Stimulated activated CD4-positive, alpha-beta T cell treated with anti-CD3 and anti-CD28 coated beads, Interleukin-4, amount 100 ng/mL, for 4 hours (primary cell): ENCODE measurements around the gene XYLT1.
A peak's percentile ranks its signal among the peaks of the same experiment; 100 is the strongest.
"Not testable (repeated sequence)": the region's sequence is repeated elsewhere in the genome, so short reads cannot be mapped to it uniquely, and the experiment has no call there.

ENCODE experiments used
- DNase-seq, 2 experiments: peaks; one replicate each; pipeline ENCODE4 v3.0.0-alpha.2; 2020

Gene XYLT1, protein sequence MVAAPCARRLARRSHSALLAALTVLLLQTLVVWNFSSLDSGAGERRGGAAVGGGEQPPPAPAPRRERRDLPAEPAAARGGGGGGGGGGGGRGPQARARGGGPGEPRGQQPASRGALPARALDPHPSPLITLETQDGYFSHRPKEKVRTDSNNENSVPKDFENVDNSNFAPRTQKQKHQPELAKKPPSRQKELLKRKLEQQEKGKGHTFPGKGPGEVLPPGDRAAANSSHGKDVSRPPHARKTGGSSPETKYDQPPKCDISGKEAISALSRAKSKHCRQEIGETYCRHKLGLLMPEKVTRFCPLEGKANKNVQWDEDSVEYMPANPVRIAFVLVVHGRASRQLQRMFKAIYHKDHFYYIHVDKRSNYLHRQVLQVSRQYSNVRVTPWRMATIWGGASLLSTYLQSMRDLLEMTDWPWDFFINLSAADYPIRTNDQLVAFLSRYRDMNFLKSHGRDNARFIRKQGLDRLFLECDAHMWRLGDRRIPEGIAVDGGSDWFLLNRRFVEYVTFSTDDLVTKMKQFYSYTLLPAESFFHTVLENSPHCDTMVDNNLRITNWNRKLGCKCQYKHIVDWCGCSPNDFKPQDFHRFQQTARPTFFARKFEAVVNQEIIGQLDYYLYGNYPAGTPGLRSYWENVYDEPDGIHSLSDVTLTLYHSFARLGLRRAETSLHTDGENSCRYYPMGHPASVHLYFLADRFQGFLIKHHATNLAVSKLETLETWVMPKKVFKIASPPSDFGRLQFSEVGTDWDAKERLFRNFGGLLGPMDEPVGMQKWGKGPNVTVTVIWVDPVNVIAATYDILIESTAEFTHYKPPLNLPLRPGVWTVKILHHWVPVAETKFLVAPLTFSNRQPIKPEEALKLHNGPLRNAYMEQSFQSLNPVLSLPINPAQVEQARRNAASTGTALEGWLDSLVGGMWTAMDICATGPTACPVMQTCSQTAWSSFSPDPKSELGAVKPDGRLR

DNA sequence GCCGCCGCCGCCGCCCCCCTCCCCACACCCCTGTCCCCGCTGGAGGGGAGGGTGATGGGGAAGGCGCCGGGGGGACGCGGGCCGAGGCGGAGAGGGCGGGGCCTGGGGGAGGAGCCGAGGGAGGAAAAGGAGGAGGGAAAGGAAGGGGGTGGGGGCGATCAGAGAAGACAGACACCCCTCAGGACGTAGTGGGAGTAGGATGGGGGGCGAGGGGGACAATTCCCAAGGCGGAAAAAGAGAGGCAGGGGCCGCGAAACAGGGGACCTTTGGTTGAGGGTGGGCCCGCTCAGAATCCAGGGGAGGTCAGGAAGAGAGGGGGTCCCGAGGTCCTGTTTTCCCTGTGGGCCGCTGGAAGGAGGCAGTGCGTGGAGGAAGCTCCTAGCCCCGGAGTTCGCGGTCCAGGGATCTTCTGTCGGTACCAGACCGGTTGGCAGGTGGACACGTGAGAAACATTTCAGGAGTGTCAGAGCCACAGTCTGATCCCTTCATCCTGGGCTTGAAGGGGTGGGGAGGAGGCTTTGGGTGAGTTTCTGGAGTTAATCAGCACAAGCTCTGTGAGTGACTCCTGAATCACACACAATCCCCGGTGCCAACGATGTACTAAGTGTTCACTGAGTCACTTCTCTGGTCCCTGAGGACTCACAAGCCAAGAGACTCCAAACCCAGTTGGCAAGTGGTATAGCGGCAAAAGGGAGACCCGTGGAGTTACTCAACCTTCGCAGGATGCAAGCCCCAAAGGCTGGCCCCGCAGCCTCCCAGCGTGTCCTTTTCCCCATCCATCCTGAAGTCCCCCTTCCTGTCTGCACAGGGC lies at the start of gene XYLT1:
TSS of gene XYLT1 (minus strand) at position 53 of the 811 bp plus-strand sequence. CDS start 164 bp downstream, outside the sequence.
- DNase-seq: peak; percentile 59 to 66

DNA sequence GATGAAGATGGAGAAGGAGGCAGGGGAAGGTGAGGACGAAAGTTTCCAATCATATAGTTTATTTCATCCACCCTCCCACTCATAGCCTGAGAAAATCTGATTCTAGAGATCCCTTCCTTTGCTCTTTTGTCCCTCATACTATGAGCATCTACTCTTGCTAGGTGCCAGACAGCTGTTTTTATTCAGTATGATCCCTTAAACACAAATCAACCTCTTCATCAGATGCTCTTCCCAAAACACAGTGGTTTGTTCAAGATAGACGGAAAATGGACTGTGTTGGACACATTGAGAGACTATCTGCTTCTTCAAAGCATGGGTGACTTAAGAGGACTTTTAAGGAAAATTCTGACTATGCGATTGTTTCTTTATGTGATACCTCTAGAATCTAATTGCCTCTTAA lies 49.4 kb upstream of the XYLT1 start:
- DNase-seq: no peak

DNA sequence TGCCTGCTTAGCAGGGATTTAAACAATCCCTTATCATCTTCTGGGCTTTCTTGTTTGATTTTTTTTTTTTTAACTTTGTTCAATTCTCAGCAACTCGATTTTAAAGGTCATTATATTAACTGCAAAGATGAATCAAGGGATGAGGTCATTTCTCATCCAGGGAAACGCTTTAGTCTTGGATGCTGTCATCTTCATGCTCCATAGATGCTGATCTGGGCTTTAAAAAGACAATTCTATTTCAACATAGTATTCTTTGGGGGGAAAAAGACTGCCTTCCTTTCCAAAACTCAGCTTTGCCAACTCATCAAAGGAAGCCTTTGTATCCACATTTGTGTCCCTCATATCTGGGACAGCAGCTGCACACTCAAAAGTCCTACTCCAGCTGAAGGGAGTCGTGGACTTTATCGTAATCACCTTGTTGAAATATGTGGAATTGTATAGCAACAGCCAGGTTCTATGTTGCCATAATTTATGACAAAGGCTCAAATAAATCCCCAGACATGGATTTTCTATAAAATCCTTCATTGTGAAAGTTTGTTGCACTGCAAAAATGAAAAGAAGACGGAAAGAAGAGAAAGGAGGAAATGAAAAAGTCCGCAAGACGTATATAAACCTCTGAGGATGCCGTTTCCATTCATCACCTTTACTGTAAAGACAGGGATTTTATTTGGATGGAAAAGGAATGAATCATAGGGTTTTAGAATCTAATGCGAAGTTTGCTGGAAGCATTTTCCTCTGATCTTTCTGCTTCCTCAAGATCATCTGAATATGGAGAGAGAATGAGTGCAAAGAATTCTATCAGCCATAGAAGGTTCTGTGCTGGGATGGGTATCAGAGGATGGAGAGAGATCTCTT lies 48.6 kb upstream of the XYLT1 start:
- no peak for DNase-seq

DNA sequence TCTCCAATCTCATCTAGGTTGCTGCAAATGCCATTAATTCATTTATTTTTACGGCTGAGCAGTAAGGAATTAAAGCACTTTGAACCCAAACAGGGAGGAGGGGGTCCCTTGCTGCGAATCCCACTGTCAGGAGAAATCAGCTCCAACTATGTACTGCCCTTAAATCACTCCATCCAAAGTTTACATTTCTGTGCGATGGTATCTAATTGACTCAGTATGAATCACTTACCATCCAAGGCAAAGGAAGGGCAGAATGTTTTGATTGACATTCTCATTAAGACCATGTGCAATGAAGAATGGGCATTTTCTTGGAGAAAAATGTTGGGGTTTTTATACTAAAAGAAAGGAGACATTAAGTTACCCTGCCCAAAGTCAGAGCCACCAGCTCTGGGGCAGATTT lies 47.7 kb upstream of the XYLT1 start:
- no peak for DNase-seq

DNA sequence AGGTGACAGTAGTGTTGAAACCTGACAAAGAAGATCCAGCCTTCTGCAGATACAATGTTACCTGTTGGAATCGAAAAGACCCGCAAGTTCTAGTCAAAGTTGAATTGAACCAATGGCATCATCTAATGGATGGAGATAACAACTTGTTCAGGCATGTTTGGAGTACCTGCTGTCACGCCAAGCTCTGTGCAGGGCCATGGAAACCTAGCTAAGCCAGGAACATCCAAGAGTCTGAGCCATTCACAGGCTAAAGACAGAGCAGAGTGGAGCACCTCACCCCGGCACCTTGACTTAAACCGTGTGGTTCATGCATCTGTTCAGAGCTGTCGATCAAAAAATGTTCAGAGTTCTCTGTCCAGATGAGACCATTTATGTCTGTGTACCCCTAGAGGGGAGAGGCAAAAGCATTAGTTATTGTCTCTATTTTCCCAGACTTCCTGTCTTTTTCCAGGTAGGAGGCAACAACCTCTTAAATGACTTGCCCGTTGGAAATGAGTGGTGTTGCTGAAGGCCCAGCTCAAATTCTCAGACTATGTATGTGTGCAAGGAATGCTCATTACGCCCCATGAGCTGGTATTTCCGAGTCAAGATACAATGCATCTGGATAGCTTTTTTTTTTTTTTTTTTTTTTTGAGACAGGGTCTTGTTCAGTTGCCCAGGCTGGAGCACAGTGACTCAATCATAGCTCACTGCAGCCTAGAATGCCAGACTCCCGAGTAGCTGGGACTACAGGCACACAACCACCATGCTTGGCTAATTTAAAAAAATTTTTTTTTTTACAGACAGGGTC lies 44.9 kb upstream of the XYLT1 start:
- no peak for DNase-seq

DNA sequence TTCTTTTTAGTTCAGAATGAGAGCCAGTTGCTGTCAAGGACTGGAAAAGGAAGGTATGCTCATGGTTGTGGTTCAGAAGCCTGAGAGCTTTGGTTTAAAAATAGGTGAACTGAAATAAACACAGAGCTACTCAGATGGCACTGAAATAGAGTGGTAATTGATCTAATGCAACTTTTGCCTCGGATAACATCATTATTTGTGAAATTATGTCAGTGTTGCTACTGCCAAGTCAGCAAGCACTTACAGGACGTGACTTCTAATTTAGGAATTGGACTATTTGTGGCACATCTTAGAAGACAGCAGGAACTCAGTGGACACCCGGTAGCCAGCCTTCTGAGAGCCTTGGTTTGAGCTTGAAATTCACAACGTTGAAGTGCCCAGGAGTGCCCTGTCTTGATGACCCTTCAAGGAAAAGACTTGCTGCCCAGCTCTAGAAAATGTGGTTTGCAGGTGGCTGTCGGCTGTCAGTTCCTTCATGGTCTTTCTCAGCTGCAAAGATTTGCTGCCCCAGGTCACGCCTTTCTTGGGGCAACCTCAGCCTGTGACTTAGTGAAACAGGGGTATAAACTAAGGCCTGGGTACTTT lies 42.0 kb upstream of the XYLT1 start:
- no peak for DNase-seq

DNA sequence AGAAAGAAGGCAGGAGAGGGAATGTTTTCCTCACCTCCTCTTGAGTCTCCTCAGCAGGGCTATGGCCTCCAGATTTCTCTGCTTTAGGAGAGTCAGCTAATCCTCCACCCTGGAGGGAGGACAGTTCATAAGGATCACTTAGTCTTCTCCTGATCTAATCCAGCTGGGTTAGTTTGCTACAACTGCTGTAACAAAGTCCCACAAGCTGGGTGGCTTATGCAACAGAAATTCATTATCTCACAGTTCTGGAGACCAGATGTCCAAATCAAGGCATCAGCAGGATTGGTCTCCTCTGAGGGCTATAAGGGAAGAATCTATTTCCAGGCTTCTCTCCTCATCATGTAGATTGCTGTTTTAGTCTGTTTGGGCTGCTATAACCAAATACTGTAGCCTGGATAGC lies 40.6 kb upstream of the XYLT1 start:
- DNase-seq: no peak

DNA sequence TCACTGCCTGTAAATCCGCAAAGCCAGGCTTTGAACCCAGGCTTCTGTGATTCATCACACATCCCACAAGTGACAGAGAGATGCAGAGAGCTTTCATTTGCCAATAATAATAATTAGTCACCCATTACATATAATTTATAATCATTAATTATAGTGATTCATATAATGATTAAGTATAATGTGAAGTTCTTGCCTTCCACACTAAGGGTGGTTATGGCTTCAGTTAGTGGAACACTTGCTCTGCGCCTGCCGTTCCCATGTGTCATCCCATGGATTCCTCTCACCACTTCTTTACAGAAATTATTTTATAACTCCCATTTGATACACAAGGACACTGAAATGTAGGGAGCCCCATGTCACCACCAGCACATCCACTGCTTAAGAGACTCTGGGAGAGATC lies 39.8 kb upstream of the XYLT1 start:
- DNase-seq: no peak

DNA sequence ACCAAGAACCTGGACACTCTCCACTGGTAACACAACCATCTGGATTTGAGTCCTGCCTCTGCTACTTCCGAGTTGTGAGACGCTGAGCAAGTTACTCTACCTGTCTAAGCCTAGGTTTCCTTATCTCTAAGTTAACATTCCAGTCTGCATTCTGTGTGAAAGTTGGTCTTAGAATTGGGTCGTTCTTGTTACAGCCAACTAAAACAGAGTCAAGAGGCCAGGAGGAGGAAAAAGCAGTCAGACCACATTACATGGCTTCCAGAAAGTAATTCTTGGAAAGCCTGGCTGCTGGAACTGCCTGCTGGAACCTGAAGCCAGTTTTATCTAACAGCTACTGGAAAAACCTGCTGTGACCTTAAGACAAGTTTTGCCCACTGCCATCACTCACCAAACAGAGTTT lies 38.4 kb upstream of the XYLT1 start:
- no peak for DNase-seq

DNA sequence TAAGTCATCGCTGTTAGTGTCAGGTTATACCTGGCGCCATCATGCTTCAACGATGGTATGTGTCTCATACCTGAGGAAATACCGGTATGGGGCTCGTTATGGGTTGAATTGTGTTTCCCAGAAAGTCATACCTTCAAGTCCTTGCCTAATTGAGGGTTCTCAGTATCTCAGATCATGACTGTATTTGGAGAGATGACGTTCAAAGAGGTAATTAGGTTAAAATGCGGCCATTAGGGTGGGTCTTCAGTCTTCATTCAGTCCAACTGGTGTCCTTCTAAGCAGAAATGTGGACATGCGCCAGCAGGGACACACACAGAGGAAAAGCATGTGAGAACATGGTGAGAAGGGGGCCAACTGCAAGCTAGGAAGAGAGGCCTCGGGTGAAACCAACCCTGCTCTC lies 37.5 kb upstream of the XYLT1 start:
- no peak for DNase-seq

DNA sequence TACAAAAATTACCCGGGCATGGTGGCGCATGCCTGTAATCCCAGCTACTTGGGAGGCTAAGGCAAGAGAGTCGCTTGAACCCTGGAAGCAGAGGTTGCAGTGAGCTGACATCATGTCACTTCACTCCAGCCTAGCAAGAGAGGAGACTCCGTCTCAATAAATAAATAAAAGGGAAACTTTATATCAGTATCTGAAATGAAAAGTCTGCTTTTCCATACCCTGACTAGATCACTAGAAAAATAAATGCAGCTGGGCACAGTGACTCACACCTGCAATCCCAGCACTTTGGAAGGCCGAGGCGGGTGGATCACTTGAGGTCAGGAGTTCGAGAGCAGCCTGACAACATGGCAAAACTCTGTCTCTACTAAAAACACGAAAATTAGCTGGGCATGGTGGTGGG lies 36.8 kb upstream of the XYLT1 start:
- not testable (repeated sequence) for DNase-seq

DNA sequence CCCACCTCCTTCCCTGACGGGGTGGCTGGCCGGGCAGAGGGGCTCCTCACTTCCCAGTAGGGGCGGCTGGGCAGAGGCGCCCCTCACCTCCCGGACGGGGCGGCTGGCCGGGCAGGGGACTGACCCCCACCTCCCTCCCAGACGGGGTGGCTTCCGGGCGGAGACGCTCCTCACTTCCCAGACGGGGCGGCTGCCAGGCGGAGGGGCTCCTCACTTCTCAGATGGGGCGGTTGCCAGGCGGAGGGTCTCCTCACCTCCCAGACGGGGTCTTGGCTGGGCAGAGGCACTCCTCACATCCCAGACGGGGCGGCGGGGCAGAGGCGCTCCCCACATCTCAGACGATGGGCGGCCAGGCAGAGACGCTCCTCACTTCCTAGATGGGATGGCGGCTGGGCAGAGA lies 35.1 kb upstream of the XYLT1 start:
- DNase-seq: not testable (repeated sequence)

DNA sequence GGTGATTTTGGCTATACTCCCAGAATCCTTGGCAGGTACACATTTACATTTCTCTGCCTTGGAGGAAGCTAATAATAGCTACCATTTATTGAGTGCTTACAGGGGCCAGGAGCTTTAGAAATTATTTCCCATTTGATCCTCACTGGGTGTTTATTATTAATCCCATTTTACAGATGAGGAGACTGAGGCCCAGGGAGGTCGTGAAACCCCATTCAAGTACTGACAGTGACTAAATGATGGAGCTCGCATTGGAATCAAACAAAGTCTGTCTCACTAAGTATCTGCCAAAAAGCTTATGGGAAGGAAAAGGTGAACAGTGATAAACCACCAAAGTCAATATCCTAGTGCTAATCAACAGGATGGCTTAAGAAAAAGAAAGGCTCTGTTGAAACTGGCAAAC lies 33.3 kb upstream of the XYLT1 start:
- no peak for DNase-seq

DNA sequence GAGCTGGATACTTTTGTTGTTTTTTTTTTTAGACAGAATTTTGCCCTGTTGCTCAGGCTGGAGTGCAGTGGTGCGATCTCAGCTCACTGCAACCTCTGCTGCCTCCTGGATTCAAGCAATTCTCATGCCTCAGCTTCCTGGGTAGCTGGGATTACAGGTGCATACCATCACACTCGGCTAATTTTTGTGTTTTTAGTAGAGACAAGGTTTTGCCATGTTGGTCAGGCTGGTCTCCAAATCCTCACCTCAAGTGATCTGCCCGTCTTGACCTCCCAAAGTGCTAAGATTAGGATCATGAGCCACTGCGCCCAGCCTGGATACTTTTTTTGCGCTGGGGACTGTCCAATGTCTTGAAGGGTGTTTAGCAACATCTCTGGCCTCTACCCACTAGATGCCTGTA lies 32.6 kb upstream of the XYLT1 start:
- no peak for DNase-seq

DNA sequence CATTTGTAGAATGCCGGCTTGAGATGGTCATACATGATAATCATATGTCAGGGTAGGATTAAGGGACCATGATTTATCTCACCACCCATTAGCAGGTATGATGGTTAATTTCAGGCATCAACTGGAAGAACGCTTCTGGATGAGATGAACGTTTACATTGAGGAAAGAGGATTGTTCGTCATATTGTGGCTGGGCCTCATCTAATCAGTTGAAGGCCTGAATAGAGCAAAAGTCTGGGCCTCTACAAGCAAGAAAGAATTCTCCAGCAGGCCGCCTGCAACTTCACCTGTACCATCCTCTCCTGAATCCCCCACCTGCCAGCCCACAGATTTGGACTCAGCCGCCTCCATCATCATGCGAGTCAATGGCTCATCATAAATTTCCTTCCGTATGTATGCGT lies 30.6 kb upstream of the XYLT1 start:
- no peak for DNase-seq

DNA sequence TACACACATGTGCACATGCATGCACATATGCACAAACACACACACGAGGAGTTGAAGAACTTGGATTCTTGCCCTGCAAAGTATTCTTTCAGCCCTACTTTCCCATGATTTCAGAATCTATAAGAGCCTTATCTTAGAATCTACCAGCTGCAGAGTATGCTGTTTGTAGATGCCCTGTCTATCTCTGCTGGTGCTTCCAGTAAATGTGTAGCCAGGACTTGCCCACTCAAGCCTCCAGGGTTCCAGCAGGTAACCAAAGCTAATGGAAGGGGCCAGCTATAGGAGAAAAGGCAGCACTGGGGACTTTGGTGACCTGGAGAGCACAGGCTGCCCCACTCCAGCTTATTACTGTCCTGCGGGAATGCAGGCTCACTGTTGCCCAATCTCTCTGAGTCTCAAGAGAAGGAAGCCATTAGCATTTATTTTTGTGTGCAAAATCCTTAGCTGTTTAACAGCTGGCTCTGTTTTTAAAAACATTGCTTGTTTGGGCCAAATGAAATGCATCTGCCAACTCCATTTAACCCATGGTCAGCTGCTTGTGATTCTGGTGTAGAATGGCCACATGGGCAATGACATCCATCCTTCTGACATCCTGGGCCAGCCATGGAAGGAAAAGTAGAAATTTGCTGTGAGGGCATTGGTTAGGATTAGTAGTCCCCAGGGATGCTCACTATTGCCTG lies 28.6 kb upstream of the XYLT1 start:
- no peak for DNase-seq

DNA sequence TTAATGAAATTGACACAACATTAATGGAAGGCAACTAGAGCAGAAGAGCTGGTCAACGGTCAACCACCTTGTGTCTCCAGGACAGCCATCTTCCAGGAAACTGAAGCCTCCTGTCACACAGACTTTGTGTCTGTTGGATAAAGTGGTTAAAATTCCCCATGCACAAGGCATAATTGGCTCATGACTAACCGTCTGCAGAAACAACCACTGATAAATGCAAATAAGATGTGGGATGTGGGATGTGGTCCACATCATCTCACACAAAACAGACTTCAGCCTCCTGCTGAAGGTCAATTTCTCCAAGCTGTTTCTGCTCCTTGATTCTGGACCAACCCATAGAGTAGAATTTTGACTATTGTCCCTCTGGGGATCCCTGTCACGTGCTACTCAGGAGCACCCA lies 26.9 kb upstream of the XYLT1 start:
- no peak for DNase-seq

DNA sequence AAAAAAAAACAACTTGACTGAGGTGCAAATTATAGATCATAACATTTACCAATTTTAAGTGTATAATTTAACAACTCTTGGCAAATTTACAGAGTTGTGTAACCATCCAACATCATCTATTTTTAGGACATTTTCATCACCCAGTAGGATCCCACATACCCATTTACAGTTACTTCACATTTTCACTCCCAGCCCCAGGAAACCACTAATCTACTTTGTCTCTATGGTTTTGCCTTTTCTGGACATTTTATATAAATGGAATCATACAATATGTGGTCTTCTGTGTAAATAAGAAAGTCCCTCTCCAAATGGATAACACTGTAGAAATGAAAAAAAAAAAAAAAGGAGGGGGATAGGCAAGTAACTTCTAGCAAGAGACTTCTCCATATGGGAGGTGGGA lies 26.1 kb upstream of the XYLT1 start:
- no peak for DNase-seq

DNA sequence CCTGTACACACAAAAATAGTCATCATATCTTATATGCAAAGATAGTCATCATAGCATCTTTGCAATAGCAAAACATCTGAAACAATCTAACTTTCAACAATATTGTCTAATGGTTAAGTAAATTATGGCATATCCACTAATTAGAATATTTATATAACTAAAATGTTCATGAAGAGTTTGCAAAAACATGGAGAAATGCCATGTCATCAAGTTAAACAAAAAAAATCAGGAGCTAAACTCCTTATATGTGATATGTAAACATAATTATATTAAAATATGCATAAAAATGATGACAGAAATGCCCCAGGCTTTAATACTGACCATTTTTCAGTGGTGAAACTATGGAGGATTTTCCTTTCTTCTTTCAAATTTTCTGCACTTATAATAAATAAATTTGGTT lies 22.3 kb upstream of the XYLT1 start:
- DNase-seq: no peak

DNA sequence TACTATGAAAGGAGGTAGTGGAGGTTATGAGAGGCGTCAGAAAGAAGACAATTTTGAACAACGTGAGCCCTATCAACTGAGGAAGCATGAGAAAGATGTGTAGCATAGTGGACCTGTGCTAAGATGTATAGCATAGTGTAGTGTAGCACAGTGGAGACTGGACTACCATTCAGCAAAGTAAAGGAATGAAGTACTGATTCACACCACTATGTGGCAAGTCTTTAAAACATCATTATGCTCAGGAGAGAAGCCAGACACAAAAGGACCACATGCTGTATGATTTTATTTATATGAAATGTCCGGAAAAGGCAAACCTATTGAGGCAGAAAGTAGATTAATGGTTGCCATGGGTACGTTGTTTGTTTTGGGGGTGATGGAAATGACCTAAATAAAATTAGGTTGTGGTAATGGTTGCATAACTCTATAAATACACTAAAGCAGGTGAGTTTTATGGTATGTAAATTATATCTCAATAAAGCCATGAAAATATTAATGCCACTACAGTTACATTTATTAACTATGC lies 20.4 kb upstream of the XYLT1 start:
- DNase-seq: no peak
